Mesendoderm (in vitro differentiated cells): Measurements from ENCODE around the gene THAP12. TPM values are rescaled to one million over a fixed set of nuclear protein-coding genes. Genes with fewer than 3 reads are reported as not detected.

Experiments
- DNase-seq: peaks from one replicate; pipeline ENCODE4 v3.0.0; 2013
- H2AK5ac ChIP-seq: 2 replicates; pipeline ENCODE4 v1.6.1; 2013; ENCODE audit warnings: low read length, inconsistent platforms
- H2BK120ac ChIP-seq: 2 replicates; pipeline ENCODE4 v1.6.1; 2013; ENCODE audit warnings: low read depth, mild to moderate bottlenecking, low read length, moderate library complexity, mixed read lengths
- H2BK15ac ChIP-seq: replicated peaks from 2 replicates; pipeline ENCODE4 v1.6.1; 2013; ENCODE audit warnings: low read depth, mild to moderate bottlenecking, moderate library complexity
- H2BK5ac ChIP-seq: 2 replicates; pipeline ENCODE4 v1.6.1; 2013; ENCODE audit warnings: low read length, inconsistent platforms
- H3K18ac ChIP-seq: 2 replicates; pipeline ENCODE4 v1.6.1; 2013; ENCODE audit warnings: mild to moderate bottlenecking, low read length, mixed read lengths
- H3K23ac ChIP-seq: one replicate; pipeline ENCODE4 v1.6.1; 2013; ENCODE audit warnings: low read length
- H3K27ac ChIP-seq: 2 replicates; pipeline ENCODE4 v1.5.1; 2013; ENCODE audit warnings: low read depth, mild to moderate bottlenecking, inconsistent platforms, low read length, moderate library complexity
- H3K27me3 ChIP-seq: 2 replicates; pipeline ENCODE4 v1.6.1; 2013; ENCODE audit warnings: low read length, control low read depth, mild to moderate bottlenecking, inconsistent platforms; ENCODE audit not compliant: insufficient read depth, poor library complexity
- H3K36me3 ChIP-seq: 2 replicates; pipeline ENCODE4 v1.6.1; 2013; ENCODE audit warnings: low read length, inconsistent platforms; ENCODE audit not compliant: control insufficient read depth, insufficient read depth
- H3K4ac ChIP-seq: one replicate; pipeline ENCODE4 v1.6.1; 2013; ENCODE audit warnings: low read depth, mild to moderate bottlenecking, low read length, moderate library complexity
- H3K4me1 ChIP-seq: 2 replicates; pipeline ENCODE4 v1.6.1; 2013; ENCODE audit warnings: low read depth, low read length, inconsistent platforms; ENCODE audit not compliant: control insufficient read depth
- H3K4me2 ChIP-seq: 2 replicates; pipeline ENCODE4 v1.6.1; 2013; ENCODE audit warnings: low read length
- H3K4me3 ChIP-seq: 2 replicates; pipeline ENCODE4 v1.5.1; 2013; ENCODE audit warnings: mild to moderate bottlenecking, low read length
- H3K56ac ChIP-seq: one replicate; pipeline ENCODE4 v1.6.1; 2013; ENCODE audit warnings: low read length
- H3K79me1 ChIP-seq: 2 replicates; pipeline ENCODE4 v1.6.1; 2013; ENCODE audit warnings: low read length, inconsistent platforms
- H3K79me2 ChIP-seq: 2 replicates; pipeline ENCODE4 v1.6.1; 2013; ENCODE audit warnings: mild to moderate bottlenecking, low read length; ENCODE audit not compliant: control insufficient read depth, insufficient read depth
- H3K9ac ChIP-seq: 2 replicates; pipeline ENCODE4 v1.6.1; 2013; ENCODE audit warnings: low read length, inconsistent platforms
- H4K5ac ChIP-seq: one replicate; pipeline ENCODE4 v1.6.1; 2013; ENCODE audit warnings: low read length
- H4K8ac ChIP-seq: one replicate; pipeline ENCODE4 v1.6.1; 2013; ENCODE audit warnings: low read depth, mild to moderate bottlenecking, control low read depth, low read length, moderate library complexity
- WGBS: extraction: QIAGEN DNeasy Blood & Tissue Kit; methylation state at CpG from one replicate; pipeline ENCODE4 v1.1.7; 2013; ENCODE audit warnings: low lambda C conversion rate, missing lambda C conversion rate; ENCODE audit not compliant: insufficient coverage; ENCODE audit errors: extremely low coverage; 5-methylcytosine and 5-hydroxymethylcytosine counted together
- polyA plus RNA-seq, 2 experiments: library from polyadenylated mRNA; stranded (reverse); fragments of 200-250 nt; gene quantifications; one replicate each; pipeline ENCODE4 v1.2.3, GENCODE V29; 2013

Gene THAP12, protein sequence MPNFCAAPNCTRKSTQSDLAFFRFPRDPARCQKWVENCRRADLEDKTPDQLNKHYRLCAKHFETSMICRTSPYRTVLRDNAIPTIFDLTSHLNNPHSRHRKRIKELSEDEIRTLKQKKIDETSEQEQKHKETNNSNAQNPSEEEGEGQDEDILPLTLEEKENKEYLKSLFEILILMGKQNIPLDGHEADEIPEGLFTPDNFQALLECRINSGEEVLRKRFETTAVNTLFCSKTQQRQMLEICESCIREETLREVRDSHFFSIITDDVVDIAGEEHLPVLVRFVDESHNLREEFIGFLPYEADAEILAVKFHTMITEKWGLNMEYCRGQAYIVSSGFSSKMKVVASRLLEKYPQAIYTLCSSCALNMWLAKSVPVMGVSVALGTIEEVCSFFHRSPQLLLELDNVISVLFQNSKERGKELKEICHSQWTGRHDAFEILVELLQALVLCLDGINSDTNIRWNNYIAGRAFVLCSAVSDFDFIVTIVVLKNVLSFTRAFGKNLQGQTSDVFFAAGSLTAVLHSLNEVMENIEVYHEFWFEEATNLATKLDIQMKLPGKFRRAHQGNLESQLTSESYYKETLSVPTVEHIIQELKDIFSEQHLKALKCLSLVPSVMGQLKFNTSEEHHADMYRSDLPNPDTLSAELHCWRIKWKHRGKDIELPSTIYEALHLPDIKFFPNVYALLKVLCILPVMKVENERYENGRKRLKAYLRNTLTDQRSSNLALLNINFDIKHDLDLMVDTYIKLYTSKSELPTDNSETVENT
- polyA plus RNA-seq (2013, experiment 1 of 2), result 33.7 TPM
- 32.6 TPM for polyA plus RNA-seq (2013, experiment 2 of 2)

DNA sequence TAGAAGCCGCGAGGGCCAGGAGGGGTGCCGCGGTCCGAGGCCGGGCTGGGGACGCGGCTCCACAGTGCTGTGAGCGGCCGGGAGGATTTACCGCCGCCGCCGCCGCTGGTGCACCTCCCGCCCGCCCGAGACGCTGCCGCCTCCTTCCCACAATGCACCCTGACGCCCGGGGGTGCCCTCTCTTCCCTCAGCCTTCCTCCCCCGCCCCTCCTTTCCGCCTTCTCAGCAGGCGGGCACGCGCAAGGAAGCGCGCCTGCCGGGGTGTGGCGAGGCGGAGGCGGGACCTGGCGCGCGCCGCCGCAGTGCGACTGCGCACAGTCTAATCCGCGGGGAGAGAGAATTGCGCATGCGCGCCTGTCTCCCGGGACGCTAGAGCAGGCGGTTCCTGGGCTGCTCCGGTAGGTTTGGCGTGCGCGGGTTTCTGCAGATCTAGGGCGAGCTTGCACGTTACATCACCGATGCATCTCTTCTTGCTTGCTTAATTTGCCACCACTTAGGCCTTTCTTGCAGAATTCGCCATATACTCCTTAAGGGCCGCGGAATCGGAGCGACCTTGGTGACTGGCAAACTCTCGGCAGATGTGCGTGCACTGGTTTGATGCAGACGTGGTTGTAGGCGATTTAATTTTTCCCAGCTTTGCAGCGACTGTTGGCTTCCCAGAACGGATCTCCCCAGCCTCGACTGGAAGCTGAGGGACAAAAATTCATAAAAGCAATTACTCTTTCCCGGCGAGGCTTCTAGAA lies at the start of gene THAP12, which contains the start of gene GVQW3:
Gene THAP12 (minus strand): TSS at position 156 of the 743 bp plus-strand sequence. CDS start 296 bp downstream, outside the sequence.
Gene GVQW3 (plus strand): TSS at position 347 of the 743 bp plus-strand sequence. CDS start 506 bp downstream, outside the sequence.
- Histone ChIP-seq H4K5ac (no peak within 1 kb of the TSS), H3K36me3 (no peaks in the 10 kb centered on the region), H2AK5ac (no peak within 1 kb of the TSS), H3K27ac (no peak within 1 kb of the TSS), H2BK15ac (no peak within 1 kb of the TSS), H3K9ac (peak within 1 kb of the TSS; percentile 88), H3K27me3 (no peaks in the 10 kb centered on the region), H3K4ac (peak within 1 kb of the TSS; percentile 63), H3K79me2 (peaks cover 28% of the 10 kb centered on the region), H2BK120ac (no peak within 1 kb of the TSS), H2BK5ac (no peak within 1 kb of the TSS), H4K8ac (no peak within 1 kb of the TSS), H3K4me2 (peak within 1 kb of the TSS; percentile 92), H3K79me1 (peaks cover 12% of the 10 kb centered on the region), H3K4me3 (peak within 1 kb of the TSS; percentile 90), H3K23ac (peak within 1 kb of the TSS; percentile 69), H3K56ac (peak within 1 kb of the TSS; percentile 95), H3K4me1 (peaks cover 4% of the 10 kb centered on the region), H3K18ac (peak within 1 kb of the TSS; percentile 42)
- DNase-seq, result peak; percentile 98
- no CpG with 5 or more reads among the region's 69 CpGs for WGBS

DNA sequence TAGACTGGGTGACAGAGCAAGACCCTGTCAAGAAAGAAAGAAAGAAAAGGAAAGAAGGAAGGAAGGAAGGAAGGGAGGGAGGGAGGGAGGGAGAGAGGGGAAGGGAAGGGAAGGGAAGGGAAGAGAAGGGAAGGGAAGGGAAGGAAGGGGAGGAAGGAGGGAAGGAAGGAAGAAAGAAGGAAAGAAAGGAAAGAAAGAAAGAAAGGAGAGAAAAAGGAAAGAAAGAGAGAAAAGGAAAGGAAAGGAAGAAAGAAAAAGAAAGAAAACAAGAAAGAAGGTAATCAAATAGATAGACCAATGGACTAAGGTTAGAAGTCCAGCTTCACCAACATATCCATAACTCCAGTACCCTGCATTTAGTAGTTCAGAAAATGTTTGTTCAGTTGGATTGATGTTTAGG lies 45.7 kb upstream of the THAP12 start:
- no peak for DNase-seq
- H3K27ac ChIP-seq, result no peak overlapping the region
- no peak overlapping the region for H3K56ac ChIP-seq
- no peaks in the 10 kb centered on the region for H3K79me2 ChIP-seq
- H3K79me1 ChIP-seq, result no peaks in the 10 kb centered on the region
- H3K18ac ChIP-seq, result no peak overlapping the region
- H4K8ac ChIP-seq, result no peak overlapping the region
- H2BK5ac ChIP-seq, result no peak overlapping the region
- no peak overlapping the region for H2AK5ac ChIP-seq
- no peaks in the 10 kb centered on the region for H3K27me3 ChIP-seq
- no peak overlapping the region for H3K23ac ChIP-seq
- H2BK15ac ChIP-seq, result no peak overlapping the region
- no peaks in the 10 kb centered on the region for H3K4me1 ChIP-seq
- H3K4me2 ChIP-seq, result no peak overlapping the region
- H3K9ac ChIP-seq, result no peak overlapping the region
- no peak overlapping the region for H3K4me3 ChIP-seq
- no peak overlapping the region for H3K4ac ChIP-seq
- no peak overlapping the region for H4K5ac ChIP-seq
- no peaks in the 10 kb centered on the region for H3K36me3 ChIP-seq
- H2BK120ac ChIP-seq, result no peak overlapping the region

DNA sequence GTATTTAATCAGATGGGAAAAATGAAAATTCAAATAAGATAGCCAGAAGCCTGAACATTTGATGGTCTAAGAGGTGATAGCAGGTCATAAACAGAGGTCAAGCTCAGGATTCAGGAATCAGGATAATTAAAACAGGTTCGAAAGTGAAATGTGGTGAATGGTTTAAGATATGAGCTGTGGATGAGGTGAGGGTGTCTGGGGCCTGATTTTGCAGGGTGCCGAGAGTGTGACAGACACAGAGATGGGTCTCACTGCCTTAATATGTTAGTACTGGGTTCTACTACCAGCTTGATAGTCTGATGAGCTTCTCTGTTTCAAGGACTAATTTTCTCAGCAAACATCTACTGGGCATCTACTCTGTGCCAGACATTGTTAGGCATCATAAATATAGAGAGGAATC lies 44.0 kb upstream of the THAP12 start:
- no peak overlapping the region for H3K9ac ChIP-seq
- no peak overlapping the region for H3K4me3 ChIP-seq

DNA sequence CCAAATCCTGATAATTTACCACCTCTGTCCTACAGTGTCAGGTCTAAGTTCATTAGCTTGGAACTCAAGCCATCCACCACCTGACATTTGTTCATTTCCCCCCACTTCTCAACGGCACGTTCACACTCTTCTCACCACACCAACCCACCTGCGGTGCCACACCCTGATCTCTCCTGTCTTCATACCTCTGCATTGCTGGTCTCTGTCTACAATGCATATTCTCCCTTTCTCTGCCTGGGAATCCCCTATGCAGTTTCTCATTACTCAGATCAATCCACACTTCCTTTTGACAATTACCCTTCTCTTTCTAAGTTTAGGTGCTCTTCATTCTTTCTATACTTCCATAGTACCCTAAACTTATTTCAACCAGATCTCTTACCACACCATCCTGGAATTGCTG lies 43.4 kb upstream of the THAP12 start:
- Histone ChIP-seq H3K36me3 (no peaks in the 10 kb centered on the region), H3K4me2 (no peak overlapping the region), H3K4me3 (no peak overlapping the region), H3K56ac (no peak overlapping the region), H2BK15ac (no peak overlapping the region), H3K4ac (no peak overlapping the region), H3K18ac (no peak overlapping the region), H4K8ac (no peak overlapping the region), H3K27ac (no peak overlapping the region), H3K79me1 (no peaks in the 10 kb centered on the region), H3K23ac (no peak overlapping the region), H4K5ac (no peak overlapping the region), H3K4me1 (no peaks in the 10 kb centered on the region), H2BK120ac (no peak overlapping the region), H3K9ac (no peak overlapping the region), H2BK5ac (no peak overlapping the region), H2AK5ac (no peak overlapping the region), H3K79me2 (no peaks in the 10 kb centered on the region), H3K27me3 (no peaks in the 10 kb centered on the region)
- no peak for DNase-seq
- no CpG with 5 or more reads among the region's 3 CpGs for WGBS

More for the DNA sequence above, 44.0 kb upstream of the THAP12 start:
- Histone ChIP-seq H4K8ac (no peak overlapping the region), H3K36me3 (no peaks in the 10 kb centered on the region), H2AK5ac (no peak overlapping the region), H4K5ac (no peak overlapping the region), H2BK15ac (no peak overlapping the region), H3K27ac (no peak overlapping the region), H3K4me1 (no peaks in the 10 kb centered on the region), H3K23ac (no peak overlapping the region), H2BK120ac (no peak overlapping the region), H3K4me2 (no peak overlapping the region), H3K79me2 (no peaks in the 10 kb centered on the region), H3K18ac (no peak overlapping the region), H3K56ac (no peak overlapping the region), H3K79me1 (no peaks in the 10 kb centered on the region), H3K4ac (no peak overlapping the region), H2BK5ac (no peak overlapping the region), H3K27me3 (no peaks in the 10 kb centered on the region)
- WGBS, result no CpG with 5 or more reads among the region's 2 CpGs
- DNase-seq, result no peak

DNA sequence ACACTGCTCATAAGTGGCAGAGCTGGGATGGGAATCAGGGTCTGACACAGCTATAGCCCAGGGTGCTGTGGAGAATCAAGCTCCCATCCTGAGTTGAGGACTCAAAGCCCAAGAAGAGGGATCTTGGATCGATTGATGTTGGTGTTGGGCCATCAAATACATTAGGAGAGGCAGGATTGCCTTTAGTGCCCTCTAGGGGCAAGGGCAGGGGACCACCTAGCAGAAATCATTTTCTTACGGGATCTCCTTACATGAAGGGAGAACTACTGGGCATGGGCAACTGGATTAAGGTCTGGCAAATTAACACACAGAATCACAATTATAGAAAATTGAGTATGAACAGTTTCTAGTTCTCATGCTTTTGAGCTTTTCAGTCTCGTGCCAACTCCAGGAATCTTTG lies 39.0 kb upstream of the THAP12 start:
- no peak overlapping the region for H3K4me2 ChIP-seq
- no peak overlapping the region for H2BK120ac ChIP-seq
- H3K79me1 ChIP-seq, result no peaks in the 10 kb centered on the region
- H2BK15ac ChIP-seq, result no peak overlapping the region
- no peaks in the 10 kb centered on the region for H3K36me3 ChIP-seq
- no peak overlapping the region for H2AK5ac ChIP-seq
- H3K9ac ChIP-seq, result no peak overlapping the region
- no peak overlapping the region for H3K18ac ChIP-seq
- H3K4ac ChIP-seq, result no peak overlapping the region
- no peak overlapping the region for H2BK5ac ChIP-seq
- no peak overlapping the region for H3K23ac ChIP-seq
- no CpG with 5 or more reads among the region's 3 CpGs for WGBS
- no peaks in the 10 kb centered on the region for H3K79me2 ChIP-seq
- no peak overlapping the region for H3K4me3 ChIP-seq
- H3K27ac ChIP-seq, result no peak overlapping the region
- no peaks in the 10 kb centered on the region for H3K4me1 ChIP-seq
- no peak overlapping the region for H4K5ac ChIP-seq
- H4K8ac ChIP-seq, result no peak overlapping the region
- peak; percentile 56 for DNase-seq
- no peaks in the 10 kb centered on the region for H3K27me3 ChIP-seq
- H3K56ac ChIP-seq, result no peak overlapping the region
